Mammary epithelial cell (primary cell): ENCODE measurements around the gene ING3.

Experiments
- EZH2 ChIP-seq: IDR thresholded peaks from 2 replicates; pipeline ENCODE4 v1.6.1; 2012; ENCODE audit warnings: low read length, inconsistent platforms, borderline replicate concordance
- TF ChIP-seq, protein P1 (sequence below), 2 donors: IDR thresholded peaks in 1 of 2; conservative IDR thresholded peaks in 1 of 2; 2 replicates each; pipeline ENCODE4 v1.5.1; 2011 to 2012; ENCODE audit warnings: inconsistent platforms in 2 of 2, low read length in 2 of 2, mild to moderate bottlenecking in 2 of 2, control low read depth in 1 of 2, low read depth in 1 of 2; ENCODE audit not compliant: insufficient read depth in 1 of 2; ENCODE audit errors: extremely low read depth in 1 of 2

DNA sequence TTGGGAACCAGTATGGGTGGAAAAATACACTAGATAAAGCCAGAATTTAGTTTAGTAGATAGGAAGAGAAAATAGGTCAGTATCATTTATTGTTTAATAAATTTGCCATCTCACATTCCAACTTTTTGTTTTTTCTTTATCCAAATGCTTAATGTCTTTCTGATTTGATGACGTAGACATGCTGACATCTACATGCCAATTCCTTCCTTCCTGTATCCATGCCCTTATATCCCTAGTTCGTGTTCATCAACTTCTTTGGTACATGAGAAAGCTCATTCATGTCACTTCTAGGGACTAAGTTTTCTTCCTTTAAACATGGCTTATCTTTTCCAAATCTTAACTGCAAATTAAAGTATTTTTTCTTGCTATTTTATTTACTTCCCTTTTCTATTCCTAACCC, 30.5 kb upstream of the ING3 start:
- TF ChIP-seq, protein P1, sequence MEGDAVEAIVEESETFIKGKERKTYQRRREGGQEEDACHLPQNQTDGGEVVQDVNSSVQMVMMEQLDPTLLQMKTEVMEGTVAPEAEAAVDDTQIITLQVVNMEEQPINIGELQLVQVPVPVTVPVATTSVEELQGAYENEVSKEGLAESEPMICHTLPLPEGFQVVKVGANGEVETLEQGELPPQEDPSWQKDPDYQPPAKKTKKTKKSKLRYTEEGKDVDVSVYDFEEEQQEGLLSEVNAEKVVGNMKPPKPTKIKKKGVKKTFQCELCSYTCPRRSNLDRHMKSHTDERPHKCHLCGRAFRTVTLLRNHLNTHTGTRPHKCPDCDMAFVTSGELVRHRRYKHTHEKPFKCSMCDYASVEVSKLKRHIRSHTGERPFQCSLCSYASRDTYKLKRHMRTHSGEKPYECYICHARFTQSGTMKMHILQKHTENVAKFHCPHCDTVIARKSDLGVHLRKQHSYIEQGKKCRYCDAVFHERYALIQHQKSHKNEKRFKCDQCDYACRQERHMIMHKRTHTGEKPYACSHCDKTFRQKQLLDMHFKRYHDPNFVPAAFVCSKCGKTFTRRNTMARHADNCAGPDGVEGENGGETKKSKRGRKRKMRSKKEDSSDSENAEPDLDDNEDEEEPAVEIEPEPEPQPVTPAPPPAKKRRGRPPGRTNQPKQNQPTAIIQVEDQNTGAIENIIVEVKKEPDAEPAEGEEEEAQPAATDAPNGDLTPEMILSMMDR (conservative IDR thresholded peaks at IDR 0.05 in 1 of 2, IDR thresholded peaks at IDR 0.05 in 1 of 2; ENCODE audit: extremely low read depth in 1 of 2, insufficient read depth in 1 of 2, low read depth in 1 of 2, low read length in 2 of 2), result no peak
- no peak for TF ChIP-seq EZH2
